GOT3 (cell line): ENCODE measurements around the gene ENTPD1.
"Not testable (repeated sequence)": the region's sequence is repeated elsewhere in the genome, so short reads cannot be mapped to it uniquely, and the experiment has no call there.

ENCODE experiments used
- DNase-seq: peaks from one replicate; lab custom pipeline; 2025; ENCODE audit warnings: mixed read lengths; lab: John Stamatoyannopoulos, UW

Gene ENTPD1, protein sequence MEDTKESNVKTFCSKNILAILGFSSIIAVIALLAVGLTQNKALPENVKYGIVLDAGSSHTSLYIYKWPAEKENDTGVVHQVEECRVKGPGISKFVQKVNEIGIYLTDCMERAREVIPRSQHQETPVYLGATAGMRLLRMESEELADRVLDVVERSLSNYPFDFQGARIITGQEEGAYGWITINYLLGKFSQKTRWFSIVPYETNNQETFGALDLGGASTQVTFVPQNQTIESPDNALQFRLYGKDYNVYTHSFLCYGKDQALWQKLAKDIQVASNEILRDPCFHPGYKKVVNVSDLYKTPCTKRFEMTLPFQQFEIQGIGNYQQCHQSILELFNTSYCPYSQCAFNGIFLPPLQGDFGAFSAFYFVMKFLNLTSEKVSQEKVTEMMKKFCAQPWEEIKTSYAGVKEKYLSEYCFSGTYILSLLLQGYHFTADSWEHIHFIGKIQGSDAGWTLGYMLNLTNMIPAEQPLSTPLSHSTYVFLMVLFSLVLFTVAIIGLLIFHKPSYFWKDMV

DNA sequence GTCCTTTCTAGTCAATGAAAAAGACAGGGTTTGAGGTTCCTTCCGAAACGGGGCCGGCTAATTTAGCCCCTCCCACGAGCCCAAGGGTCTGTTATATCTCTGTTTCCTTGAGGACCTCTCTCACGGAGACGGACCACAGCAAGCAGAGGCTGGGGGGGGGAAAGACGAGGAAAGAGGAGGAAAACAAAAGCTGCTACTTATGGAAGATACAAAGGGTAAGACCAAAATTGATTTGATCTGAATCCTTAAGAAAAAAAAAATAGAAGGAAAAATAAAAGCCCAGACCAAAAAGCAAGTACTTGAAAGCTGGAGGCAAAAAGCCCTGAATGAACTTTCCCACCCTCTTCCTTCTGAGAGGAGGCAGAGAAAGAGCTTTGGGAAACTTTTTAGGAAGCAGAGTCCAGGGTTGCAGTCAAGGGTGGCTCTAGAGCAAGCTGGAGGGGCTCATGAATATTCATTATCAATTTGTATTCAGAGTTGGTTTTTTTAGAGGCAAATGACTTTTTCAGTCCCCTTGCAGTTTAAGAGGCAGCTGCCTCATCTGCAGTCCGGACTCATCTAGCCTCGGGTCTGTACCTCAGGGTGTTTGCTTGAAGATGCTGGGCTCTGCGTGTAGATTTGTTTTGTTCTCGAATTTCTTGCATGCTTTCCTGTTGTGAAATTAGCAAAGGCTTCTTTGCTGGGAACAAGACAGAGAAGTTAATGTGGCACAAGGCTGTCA, at the start of gene ENTPD1:
ENTPD1 (plus strand) TSS at position 123 of the 721 bp plus-strand sequence; CDS start at position 200, 77 bp downstream.
- no peak for DNase-seq

DNA sequence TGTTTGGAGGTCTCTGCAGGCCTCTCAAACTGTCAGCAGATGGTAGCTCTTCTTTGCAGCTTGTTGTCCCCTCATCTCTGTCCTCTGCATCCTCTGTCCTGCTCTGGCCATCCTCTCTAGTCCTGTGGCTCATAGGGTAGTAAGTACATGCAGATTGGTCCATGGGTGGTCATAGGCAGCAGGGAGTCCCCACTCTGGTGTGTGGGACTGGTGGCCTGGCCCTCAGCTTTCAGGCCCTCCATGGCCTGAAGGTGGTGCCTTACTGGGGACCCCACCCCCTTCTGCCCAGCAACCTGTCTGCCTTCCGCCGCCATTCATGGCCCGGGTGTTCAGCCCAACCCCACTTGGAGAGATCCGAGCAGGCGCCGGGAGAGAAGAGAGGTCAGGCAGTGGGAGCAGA, 49.4 kb upstream of the ENTPD1 start:
- no peak for DNase-seq

DNA sequence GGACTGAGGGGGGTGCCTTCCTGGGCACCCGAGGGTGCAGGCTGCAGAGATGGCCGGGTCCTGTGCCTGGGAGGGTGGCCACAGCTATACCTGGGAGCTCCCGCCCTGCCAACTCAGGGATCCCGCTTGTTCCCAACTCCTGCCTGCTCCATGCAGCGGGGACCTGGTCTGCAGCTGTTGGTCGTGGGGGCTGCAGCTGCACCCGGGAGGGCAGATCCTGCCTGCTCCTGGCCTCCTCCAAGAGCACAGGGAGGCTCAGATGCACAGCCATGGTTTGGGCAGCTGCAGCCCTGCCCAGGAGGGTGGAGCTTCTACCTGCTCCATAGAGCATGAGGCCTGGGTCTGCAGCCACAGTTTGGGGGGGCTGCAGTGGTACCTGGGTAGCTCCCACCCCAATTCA, 49.0 kb upstream of the ENTPD1 start:
- no peak for DNase-seq

DNA sequence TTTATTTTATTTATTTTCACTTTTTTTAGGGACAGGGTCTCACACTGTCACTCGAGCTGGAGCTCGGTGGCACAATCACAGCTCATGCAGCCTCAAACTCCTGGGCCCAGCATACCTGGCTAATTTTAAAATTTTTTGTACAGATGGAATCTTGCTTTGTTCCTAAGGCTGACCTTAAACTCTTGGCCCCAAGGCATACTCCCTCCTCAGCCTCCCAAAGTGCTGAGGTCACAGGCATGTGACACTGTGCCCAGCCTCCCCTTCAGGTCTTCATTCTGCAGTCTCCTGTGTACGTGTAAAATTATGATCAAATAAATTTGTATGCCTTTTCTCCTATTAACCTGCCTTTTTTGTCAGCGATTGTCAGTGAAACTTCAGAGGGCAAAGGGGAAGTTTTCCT, 44.5 kb upstream of the ENTPD1 start:
- DNase-seq, result no peak

DNA sequence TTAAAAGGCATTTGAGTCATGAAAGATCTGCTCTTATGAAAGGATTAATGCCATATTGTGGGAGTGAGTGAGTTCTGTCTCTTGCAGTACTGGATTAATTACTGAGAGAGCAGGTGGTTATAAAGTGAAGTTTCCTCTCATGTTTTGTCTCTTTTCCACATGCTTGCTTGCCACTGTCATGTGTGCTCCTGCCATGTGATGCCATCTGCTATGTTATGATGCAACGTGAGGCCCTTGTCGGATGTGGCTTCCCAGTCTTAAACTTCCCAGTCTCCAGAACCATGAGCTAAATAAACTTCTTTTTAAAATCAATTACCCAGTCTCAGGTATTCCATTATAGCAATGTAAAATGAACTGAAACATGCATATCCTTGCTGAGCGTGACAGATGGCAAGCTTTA, 39.5 kb upstream of the ENTPD1 start:
- DNase-seq, result no peak

DNA sequence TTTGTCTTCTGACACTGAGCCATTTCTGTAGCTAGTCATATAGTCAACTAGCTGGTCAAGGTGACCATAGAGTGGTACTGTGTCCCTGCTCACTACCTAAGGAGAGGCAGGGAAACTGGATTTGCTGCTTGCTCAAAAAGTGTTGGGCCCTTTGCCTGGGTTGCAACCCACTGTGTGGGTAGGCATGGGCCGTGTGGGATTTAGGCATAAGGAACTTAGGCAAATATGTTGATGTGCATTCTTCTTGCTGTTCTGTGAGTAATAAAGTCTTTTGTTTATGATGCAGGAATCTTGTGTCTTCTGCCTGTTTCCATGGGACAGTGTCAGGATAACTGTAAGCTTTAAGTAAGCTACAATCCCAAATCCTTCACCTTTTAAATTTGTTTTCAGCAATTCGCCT, 39.1 kb upstream of the ENTPD1 start:
- no peak for DNase-seq

DNA sequence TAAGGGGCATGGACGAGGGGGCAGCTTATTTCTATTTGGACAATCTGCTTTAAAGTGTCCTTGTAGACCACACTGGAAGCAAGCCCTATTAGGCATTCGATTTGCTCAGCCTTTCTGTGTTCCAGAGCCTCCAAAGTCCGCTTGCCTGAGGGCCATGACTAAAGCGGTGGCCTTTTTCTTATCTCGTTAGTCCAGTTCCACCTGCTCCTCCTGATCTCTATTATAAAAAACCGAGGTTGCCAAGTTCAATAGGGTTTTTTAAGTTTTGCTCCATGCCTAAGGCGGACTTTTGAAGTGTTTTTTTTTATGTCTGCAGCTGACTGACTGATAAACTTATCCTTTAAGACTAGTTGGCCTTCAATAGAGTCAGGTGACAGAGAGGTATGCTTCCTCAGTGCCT, 35.2 kb upstream of the ENTPD1 start:
- DNase-seq, result not testable (repeated sequence)

DNA sequence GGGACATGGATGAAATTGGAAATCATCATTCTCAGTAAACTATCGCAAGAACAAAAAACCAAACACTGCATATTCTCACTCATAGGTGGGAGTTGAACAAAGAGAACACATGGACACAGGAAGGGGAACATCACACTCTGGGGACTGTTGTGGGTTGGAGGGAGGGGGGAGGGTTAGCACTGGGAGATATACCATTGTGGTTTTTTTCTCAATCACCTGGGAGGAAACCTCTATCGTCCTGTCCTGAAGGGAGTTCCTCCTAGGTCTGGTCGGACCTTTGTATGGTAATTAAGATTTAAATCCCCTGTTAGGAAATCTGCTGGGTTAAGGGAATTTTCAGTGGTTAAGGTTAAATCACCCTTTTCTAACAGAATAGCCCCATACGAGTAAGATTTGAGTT, 33.5 kb upstream of the ENTPD1 start:
- DNase-seq, result not testable (repeated sequence)

DNA sequence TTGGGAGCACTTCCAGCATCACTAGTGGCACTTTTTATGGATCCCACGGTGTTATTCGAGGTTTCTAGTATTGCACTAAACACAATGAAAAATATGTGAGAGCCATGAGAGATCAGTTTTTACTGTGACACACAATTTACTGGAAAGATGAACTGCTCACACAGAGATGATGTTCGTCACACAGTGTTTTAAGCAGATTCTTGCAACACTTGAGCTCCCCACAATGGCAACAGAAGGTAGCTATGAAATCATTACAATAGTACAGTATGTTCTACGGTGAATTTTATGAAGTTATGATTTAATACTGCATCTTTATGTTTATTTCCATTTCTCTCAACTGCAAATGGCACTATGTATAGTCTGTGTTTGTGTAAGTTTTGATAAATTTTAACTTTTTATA, 27.4 kb upstream of the ENTPD1 start:
- DNase-seq, result no peak

DNA sequence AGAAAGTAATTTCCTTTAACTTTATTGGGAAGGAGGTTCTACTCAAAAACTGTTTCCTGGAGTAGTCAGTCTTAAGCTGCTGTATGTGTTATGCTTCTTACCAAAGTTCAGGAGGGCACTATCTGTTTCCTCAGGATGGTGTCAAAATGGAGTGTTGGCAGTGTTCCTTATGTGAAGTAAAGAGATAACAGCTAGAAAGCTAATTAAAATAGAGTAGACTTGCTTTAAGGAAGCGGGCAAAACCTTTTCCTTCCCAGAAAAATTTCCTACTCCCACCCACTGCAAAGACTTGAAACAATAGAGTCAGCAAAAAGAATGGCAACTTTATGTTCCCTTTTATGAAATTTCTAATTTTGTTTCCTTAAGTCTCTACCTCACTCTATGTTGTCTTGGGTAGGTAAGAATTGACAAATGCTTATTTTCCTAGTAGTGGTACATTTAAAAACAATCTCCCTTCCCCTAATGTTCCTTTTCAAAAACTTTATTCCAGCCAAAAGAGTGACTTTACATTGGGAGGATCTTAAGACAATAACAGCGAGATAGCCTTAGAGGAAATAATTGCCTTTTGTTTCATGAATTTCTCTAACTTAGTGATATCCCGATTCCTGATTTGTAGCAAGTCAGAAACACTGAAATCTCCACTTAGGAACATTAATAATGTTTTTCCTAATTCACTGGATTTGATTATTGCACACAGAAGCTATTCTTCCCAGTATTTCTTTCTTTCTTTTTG, 26.5 kb upstream of the ENTPD1 start:
- DNase-seq, result no peak

DNA sequence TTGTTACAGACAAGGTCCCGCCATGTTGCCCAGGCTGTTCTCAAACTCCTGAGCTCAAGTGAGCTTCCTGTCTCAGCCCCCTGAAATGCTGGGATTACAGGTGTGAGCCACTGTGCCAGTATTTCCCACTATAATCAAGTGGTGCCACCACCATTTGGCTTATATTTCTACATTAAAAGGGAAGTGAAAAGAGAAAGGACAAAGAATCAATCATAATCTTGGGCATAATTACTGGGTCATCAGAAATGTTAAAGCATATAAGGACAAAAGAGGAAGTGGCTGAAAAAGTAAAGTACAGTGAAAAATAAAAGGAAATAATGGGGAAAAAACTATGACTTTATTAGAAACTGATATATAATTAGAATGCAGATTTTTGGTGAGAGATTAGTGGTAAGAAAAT, 25.7 kb upstream of the ENTPD1 start:
- no peak for DNase-seq

DNA sequence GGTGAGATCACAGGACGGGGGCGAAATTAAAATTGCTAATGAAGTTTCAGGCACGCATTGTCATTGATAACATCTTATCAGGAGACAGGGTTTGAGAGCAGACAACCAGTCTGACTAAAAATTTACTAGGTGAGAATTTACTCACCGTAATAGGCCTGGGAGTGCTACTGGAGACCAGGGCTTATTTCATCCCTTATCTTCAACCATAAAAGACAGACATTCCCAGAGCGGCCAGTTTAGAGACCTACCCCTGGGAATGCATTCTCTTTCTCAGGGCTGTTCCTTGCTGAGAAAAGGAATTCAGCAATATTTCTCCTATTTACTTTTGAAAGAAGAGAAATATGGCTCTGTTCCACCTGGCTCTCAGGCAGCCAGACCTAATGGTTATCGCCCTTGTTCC, 23.1 kb upstream of the ENTPD1 start:
- not testable (repeated sequence) for DNase-seq

DNA sequence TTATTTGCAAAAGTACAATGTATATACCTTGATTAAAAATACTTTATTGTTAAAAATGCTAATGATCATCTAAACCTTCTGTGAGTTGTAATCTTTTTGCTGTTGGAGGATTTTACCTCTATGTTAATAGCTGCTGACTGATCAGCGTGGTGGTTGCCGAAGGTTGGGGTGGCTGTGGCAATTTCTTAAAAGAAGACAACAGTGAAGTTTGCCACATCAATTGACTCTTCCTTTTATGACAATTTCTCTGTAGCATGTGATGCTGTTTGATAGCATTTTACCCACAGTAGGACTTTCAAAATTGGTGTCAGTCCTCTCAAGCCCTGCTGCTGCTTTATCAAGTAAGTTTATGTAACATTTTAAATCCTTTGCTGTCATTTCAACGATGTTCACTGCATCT, 16.9 kb upstream of the ENTPD1 start:
- no peak for DNase-seq

DNA sequence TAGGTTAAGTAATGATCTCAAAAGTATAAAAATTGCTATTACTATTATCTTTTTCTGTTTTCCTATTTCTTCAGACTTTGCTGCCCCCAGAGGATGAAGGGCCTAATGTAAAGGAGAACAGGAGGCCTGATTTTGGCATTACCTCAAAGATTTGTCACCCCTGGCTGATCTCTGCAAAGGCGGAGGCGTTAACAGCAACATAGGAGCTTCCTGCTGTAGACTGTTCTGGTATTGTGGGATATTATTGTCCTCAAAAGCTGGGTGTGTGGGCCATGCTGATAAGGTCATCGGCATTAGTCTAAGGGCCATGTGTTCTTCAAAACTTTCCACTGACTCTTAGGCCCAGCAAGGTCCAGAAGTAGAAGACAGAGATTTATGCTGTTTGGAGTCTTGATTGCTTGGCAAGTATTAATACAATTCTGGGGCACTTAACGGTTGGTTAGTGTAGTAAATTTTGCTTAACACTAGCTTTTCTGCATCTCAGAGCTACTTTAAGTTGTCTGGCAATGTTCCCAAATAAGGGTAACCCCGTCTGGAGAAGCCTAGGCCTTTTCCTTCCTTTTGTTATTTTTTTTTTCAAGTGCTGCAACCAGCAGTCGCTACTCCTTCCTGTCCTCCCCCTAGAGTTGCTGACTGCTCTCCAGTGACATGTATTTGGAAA, 14.0 kb upstream of the ENTPD1 start:
- no peak for DNase-seq

DNA sequence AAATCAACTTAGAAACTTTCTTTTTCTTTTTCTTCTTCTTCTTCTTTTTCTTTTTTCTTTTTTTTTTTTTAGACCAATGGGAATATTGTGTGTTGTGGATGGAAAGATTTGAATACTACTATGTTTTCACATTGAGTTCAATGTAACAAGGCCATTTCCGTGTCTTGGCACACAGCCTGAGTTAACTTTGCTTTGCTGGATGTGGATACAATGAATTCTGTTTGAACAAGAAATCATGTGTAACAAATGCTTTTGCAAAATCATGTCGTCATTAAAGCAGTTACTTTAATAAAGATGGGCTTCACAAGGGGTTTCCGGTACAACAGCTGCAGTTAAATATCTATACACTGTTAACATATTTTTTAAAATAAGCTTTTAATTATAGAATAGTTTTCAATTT, 13.5 kb upstream of the ENTPD1 start:
- no peak for DNase-seq

DNA sequence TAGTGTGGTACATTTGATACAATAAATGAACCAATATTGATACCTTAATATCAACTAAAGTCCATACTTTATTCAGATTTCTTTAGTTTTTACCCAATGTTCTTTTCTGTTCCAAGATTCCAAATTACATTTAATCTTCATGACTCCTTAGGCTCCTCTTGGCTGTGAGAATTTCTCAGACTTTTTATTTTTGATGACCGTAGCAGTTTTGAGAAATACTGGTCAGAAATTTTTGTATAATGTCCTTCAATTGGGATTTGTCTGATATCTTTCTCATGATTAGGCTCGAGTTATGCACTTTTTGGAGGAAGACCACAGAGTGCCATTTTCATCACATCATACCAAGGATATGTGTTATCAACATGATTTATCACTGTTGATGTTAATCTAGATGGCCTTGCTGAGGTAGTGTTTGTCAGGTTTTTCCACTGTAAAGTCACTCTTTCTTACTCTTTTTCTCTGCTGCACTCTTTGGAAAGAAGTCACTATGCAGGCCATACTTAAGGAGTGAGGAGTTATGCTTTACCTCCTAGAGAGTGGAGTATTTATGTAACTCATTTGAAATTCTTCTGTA, 12.9 kb upstream of the ENTPD1 start:
- DNase-seq, result no peak

DNA sequence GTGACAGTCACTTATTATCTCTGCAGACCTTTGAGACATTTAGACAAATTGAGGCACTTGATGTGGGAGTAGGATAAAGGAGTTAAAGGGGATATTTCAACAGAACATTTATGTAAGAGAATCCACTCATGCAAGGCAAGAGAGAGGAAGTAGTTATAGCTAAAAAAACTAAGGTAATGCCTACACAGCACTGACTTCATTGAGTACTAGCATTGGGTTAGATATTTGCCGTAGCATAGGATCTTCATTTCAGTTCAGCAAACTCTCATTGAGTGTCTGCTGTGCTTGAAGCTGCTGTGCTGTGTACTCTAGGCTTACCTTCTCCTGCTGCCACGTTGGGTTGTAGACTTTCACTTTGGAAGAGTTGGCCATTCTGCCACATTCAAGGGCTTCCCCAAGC, 10.5 kb upstream of the ENTPD1 start:
- no peak for DNase-seq

DNA sequence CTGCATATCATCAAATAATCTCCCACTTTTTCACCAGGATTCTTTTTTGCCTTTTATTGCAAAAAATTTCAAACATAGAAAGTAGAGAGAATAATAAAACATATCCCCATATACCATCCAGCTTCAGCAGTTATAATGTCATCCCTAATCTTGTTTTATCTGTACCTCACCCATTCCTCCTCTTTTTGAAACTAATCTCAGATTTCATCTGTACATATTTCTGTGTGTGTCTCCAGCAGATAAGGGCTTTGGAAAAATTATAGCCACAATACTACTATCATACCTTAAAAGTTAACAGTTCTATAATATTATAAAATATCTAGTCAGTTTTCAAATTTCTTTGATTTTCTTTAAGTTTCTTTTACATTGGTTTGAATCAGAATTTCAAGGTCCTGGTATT, 7.6 kb upstream of the ENTPD1 start:
- DNase-seq, result no peak

DNA sequence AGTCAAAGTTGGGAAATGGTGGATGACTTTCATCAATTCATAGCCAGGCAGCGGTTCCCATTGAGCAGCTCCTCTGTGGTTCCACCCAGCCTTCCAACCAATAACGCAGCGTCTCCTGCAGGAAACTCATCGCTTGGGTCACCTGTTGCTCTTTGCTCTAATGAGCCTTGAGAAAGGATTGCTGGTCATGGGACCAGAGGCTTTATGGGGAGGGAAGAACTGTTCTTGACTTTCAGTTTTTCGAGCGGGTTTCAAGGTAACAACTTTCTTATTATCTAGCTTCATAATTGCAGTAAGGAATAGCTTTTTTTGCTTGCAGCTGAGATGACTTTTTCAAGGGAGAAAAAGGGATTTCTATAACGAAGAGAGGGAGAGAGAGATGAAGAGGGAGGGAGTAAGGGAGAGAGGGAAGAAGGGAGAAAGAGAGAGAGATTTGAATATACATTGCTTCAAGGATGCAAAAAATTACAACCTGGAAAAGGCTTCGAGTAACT, 405 bp upstream of the ENTPD1 start:
- DNase-seq, result no peak

DNA sequence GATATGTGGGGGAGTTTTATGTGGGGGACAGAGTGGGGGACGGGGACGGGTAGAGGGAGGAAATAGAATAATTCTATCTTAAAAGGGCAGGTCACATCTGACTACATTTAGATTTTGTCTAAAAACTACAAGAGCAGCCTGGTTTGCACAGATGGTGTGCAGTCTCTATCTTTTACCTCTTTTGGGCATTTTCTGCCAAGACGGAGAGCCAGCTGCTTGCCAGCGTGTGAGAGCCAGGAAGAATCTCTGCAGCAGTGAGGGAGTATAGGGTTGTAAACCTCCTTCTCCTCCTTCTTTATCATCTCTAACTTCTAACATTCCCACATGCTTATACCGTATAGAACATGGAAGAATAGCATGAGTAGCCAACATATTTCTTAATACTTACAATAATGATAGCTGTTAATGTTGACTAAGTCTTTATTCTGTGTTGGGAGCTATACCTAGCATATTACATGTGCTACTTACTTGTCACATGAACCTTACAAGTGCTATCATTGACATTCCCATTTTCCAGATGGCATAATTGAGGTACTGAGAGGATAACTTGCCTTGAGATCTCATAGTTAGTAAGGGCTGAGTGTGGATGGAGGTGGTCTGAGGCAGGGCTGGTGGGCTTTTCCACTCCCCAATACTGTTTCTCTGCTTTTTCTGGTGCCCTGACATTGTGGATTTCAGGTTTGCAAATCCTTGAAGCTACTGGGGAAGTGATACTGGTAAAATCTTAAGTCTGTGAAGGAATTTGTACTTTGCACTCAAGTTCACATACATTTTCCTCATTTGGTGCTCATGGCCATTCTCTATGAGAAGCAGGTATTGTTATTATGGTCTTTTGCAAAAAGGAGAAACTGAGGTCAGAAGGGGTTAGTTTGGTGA, 1.1 kb downstream of the ENTPD1 start:
- DNase-seq, result no peak
